Lung microvascular endothelial cell (primary cell): ENCODE data around the gene DCAF8. TPM values are rescaled to one million over a fixed set of nuclear protein-coding genes. Genes with fewer than 3 reads are reported as not detected.

Experiments used
- DNase-seq, 2 donors: peaks; one replicate each; pipeline versions ENCODE4 v3.0.0 to v3.0.0-alpha.2; 2010; ENCODE audit warnings: low read depth in 2 of 2
- total RNA-seq: library from RNA; depleted of rRNA; stranded (reverse); fragments of >200 nt; gene quantifications from 2 replicates; pipeline ENCODE4 v1.2.1, GENCODE V29; 2014

DCAF8 gene
- total RNA-seq, 1 donor from 2014 or later = 51.6 TPM

GRCh38 chr1:160227034-160227433 lies 35.3 kb downstream of the DCAF8 start:
- DNase-seq = no peak

DNA sequence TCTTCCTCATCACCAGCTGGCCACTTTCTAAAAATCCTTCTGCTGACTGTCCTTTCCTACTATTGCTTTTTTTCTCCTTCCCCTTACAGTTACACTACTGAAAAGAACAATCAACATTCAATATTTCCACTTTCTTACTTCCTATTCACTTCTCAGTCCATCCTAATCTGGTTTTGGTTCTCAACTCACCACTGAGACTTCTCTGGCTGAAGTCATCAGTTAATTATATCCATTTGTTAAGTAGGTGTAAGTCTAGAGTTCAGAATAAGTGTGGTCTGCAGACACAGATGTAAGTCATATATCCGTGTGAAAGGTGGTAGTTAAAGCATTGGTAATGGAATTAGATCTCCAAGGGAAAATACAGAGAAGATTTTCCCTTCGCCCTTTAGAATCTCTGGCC lies 35.7 kb downstream of the DCAF8 start:
- DNase-seq = no peak

- DNase-seq = no peak
These were observed 37.0 kb downstream of the DCAF8 start for GRCh38 chr1:160225345-160225744.

GRCh38 chr1:160224606-160225005 lies 37.7 kb downstream of the DCAF8 start:
- DNase-seq = no peak

DNA sequence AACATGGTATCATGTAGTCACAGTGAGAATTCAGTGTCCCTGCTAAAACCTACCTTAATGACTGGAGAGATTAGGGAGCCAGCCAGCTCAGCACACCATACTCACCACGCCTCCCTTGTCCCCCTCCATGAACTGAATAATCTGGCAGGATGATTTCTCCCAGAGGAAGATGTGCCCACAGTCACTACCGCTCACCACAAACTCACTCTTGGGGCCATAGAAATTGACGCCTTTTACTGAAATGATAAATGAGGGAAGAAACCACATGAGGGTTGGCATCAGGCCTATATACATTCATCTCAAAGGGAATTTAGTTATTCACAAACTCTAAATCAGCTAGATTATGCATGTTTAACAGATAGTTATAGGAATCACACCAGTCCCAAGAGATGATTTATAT lies 39.8 kb downstream of the DCAF8 start:
- DNase-seq = no peak

DNA sequence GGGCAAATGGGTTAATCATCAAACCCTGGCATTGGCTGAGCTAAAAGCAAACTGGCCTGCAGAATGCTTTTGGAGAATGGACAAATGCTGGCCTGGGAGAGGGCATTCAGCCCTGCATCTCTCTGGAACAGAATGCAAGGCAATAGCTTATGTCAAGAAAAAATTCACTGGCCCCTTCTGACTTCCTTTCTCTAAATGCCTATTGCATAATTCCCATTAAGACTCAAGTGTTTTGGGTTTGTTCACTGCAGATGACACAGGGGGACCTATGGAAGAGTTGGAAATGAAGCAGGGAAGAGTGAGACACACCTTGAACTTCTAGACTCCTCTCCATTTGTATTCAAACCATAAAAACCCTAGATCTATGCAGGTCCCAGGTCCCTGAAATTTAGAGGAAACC lies 41.3 kb downstream of the DCAF8 start:
- DNase-seq = no peak

GRCh38 chr1:160220301-160220700 lies 42.0 kb downstream of the DCAF8 start:
- no peak for DNase-seq

GRCh38 chr1:160219062-160219929 lies 43.1 kb downstream of the DCAF8 start:
- DNase-seq = peak; percentile 81 to 82

GRCh38 chr1:160217481-160218051 lies 44.8 kb downstream of the DCAF8 start:
- peak in 1 of 2 donors; percentile 42 for DNase-seq

GRCh38 chr1:160216301-160216700 lies 46.0 kb downstream of the DCAF8 start:
- DNase-seq = no peak

DNA sequence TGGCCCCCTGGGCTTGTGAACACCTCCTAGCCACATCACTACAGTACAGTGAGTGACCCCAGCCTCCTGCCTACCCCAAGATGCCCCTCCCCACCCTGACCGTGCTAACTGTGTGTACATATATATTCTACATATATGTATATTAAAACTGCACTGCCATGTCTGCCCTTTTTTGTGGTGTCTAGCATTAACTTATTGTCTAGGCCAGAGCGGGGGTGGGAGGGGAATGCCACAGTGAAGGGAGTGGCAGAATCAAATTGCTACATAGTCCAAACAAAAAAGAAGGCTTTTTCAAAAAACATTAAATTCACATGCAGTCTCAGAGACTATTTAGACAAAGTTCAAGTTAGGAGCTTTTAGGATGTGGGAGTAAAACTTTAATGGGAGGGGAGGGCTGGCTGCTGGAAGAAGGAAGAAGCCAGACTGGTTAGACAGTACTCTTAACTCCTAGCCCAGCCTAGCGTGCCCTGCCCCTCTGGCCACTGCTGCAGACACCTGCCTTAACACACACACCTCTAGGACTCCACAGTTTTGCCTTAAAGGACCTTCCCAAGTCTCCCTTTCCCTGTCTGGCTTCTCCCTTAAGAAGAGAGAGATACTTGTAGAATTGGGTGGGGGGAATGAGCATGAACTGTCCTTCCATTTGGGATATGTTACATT lies 47.7 kb downstream of the DCAF8 start:
- no peak for DNase-seq

DNA sequence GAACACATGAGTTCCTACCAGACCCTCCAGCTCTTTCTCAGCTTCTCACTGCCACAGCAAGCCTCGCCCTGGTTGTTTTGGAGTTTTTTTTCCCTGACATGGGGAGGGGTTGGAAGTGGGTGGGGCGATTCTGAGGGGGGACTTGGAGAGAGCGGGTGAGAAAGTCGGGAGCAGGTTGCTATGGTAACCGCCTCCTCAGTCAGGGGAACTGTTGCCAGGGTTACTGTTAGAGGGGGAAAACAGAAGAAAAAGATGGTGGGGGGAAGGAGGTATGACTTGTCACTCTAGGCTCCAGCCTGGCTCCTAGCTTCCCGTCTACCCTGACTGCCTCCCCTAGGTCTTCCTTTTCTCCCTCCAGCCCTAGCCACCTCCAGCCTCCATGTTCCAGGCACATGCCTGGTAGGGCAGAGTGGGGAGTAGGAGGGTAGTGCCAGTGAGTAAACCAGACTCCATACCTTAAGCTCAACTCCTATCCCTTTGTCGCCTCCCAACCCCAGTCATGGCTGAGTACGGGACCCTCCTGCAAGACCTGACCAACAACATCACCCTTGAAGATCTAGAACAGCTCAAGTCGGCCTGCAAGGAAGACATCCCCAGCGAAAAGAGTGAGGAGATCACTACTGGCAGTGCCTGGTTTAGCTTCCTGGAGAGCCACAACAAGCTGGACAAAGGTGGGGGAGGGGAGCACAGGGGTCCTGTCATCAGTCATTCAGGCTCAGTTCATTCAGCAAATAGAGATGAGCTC lies 51.1 kb downstream of the DCAF8 start:
- no peak for DNase-seq

DNA sequence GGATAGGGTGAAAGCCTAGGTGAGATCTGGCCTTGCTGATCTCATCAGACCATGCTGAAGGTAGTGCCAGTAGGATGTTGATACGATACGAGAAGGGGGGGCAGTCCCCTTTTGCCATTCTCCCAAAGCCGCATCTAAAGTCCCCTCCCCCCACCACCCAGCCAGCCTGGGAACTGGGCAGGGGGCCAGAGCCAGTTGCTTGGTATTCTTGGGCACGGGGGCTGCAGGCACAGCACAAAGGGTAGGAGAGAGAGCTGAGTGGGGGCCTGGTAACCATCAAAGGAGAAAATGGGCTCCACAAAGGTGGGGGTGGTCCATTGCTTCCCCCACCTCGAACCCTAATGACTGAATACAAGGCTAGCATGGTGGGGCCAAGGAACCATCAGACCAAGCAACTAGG lies 51.8 kb downstream of the DCAF8 start:
- DNase-seq = no peak

GRCh38 chr1:160209321-160210046 lies 52.9 kb downstream of the DCAF8 start:
- DNase-seq = peak; percentile 39 to 42

DNA sequence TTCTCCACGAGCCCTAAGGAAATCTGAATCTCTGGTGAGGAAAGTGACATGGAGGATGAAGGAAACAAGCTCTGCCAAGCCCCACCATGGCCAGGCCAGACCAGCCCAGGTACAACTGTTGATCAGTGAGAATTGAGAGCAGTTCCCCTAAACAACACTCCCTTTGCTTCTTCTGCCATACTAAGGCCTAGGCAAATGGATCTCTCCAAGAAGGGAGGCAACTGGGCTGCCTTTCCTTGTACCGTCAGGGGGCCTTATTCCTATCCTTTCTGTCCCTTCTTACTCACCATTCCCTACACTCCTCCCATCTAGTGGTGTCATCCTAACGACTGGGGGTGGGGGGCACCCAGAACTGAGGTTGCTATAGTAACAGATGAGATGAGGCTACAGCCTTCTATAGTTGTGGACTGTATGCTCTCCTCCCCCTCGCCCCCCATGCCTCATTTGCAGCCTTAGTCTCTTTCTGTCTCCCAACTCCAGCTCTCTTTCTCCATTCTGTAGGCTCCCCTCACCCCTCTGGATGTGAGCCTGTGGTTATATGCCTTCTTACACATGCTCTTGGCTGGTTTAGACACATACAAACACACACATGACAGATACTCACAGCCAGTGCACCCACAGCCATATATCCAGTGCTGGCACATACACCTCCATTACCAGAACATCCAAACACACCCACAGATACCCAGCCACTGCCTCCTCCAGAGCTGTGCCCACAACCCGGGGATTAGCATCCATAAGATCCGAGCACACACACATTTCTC lies 53.6 kb downstream of the DCAF8 start:
- DNase-seq = peak in 1 of 2 donors; percentile 16

DNA sequence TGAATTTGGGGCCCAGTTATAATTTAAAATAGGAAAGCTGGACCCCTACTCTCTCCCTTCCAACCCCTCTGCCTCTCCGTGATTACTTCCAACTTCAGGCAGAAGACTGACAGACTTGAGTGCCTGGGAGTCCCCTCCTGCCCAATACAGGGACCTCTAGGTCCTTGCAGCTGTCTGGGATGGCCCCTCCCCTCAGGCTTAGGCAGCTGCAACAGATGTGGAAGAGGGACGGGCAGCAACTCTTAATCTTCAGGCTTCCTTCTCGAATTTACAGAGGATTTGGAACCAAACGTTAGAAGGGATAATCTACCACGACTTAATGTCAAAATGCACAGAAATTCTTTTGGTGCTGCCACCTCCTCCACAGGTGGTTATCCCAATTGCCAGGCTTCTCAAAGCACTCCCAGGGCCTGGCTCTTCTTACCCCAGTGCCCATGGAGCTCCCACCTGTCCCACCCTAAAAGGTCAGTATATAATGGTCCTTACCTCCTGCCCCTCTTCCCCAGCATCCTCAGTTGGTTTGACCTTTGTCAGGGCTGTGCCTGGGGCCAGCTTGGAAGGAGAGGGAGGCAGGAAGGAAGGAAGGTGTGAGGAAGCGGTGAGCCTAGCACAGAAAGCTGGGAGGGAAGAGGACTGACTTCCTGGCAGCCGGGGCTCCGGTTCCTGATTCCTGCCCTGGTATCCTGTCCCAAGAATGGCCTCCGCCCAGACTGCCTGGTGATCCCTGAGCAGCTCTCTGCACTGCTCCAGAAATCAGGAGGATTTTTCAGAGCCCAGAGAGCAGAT lies 54.4 kb downstream of the DCAF8 start:
- peak; percentile 48 to 52 for DNase-seq

DNA sequence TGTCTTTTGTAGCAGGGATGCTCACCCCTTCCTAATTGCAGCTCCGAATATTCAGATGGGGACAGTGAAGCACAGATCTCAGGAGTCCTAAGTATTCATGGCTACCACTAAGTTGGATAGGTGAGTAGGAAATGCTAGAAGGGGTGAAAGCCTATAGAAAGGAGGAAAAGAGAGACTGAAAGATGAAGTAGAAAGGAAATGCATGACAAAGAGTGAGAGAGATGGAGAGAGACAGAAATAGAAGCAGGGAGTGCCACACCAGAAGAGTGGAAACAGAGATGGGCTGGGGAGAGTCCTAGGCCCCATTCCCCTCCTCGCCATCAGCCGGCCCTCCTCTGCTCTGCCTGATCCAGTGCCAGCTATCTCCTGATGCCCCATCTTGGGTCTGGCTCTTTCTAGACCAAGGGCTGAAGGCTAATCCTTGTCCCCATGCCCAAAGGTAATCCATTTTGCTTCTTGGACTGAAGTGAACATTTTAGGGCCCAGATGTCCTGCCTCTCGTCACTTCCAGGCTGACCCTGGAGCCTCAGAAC lies 55.2 kb downstream of the DCAF8 start:
- no peak for DNase-seq

DNA sequence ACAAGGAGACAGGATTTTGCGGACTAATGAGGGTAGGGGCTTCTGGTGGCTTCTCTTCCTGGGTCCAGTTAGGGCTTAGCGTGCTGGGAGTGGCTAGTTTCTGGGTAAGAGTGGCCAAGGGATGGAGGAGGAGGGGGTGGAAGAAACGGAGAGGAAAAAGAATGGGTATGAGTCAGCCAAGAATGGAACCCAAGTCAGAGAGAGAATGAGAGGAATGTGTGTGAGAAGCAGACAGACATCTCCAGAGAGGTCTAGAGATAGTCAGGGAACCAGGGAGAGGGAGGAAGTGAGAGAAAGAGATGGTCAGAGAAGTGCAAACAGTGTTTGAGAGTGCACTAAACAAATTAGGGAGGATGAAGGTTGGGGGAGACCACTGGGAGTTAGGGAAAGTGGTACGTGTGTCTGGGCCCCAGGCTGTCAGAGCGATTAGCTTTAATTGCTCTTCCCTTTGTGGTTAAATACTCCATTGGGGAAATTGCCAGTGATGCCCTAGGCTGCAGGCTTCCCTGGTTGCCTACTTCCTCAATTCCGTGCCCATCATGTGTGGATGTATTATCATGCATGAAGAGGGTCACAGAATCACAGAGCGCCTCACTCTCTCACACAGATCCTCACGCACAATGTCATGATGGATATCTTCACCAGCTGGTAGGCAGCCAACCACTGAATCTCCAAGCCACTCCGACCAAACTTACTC lies 55.8 kb downstream of the DCAF8 start:
- DNase-seq = peak in 1 of 2 donors; percentile 61

DNA sequence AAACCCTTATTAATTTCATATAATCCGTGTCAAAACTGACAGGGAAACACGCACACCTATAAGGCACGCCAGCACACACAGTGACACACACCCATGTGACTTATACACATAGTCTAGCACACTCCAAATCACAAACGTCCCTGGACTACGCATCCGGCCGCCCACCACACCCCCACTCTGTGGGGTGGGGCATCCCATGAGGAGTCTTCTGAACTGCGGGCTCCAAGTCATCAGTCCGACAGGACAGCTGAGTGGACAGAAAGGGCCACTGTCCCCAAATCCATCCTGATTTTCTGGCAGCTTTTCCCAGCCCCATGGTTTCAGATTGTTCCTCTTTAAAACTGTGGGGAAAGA lies 56.3 kb downstream of the DCAF8 start:
- peak; percentile 49 to 61 for DNase-seq
